A549 treated with GW870086 at 1 μM for 4 hours (cell line): ENCODE data around the gene ACCS. TPM values are rescaled to one million over a fixed set of nuclear protein-coding genes. Genes with fewer than 3 reads are reported as not detected.

Source experiments
- total RNA-seq: library from RNA; stranded (reverse); fragments of 200-300 nt; extraction: Qiagen RNA extraction; gene quantifications from 5 replicates; pipeline ENCODE4 v1.2.3, GENCODE V29; 2022; ENCODE audit warnings: low read depth

The ACCS gene, protein sequence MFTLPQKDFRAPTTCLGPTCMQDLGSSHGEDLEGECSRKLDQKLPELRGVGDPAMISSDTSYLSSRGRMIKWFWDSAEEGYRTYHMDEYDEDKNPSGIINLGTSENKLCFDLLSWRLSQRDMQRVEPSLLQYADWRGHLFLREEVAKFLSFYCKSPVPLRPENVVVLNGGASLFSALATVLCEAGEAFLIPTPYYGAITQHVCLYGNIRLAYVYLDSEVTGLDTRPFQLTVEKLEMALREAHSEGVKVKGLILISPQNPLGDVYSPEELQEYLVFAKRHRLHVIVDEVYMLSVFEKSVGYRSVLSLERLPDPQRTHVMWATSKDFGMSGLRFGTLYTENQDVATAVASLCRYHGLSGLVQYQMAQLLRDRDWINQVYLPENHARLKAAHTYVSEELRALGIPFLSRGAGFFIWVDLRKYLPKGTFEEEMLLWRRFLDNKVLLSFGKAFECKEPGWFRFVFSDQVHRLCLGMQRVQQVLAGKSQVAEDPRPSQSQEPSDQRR
- total RNA-seq = 12.6 to 19.2 TPM (median 16.7 TPM) in 5 replicates

DNA sequence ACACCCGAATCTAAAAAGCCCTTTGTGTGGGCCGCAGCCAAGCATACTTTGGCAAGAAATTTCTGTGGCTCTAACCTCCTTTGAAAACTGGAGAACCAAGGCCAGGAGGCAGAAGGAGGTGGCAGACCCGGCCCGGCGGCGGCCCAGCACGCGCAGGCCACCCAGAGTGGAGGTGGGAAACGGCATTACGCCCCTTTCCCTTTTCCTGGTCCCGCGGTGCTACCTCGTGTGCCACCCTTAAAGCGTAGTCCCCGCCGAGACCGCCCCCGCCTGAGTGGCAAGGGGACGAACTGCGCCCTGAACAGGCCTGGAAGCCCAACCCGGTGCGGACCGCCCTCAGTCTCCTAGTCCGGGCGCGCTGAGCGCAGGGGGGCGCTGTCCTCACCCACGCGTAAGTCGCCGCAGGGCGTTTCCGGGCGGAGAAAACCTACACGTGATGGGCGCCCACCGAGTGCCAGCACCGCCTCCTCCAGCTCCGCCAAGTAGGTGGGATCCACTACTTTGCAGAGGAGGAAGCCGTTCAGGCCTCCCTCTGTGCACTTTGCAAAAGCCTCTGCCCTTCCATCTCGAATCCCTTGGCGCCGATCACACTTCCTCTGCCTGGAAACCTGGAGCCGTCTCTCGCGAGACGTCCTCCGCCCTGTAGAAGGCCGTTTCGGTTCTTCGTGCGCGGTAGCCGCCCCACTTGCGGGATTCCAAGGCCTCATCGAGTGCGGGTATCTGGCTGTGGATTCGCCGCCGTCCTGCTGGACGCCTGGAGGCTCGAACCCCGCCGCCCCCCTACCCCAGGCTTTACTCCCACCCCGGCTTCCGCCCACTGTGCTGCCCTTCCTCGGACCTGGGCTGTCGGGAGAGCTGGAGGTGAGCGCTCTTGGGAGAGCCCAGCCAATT lies at the start of gene ACCS:
Gene ACCS (plus strand): TSS at position 430 of the 891 bp plus-strand sequence. CDS start 1,358 bp downstream, outside the sequence.

DNA sequence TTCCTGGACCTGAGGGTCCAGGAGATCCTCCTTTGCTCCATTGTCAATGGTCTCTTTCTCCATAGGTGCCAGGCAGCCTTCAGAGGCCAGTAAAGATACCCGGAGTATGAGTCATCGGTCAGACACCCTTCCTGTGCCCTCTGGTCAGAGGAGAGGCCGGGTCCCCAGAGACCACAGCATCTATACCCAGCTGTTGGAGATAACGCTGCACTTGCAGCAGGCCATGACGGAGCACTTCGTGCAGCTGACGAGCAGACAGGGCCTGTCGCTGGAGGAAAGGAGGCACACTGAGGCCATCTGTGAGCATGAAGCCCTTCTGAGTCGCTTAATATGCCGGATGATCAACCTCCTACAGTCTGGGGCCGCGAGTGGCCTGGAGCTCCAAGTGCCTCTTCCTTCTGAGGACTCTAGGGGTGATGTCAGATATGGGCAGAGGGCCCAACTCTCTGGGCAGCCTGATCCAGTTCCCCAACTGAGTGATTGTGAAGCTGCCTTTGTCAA lies 18.1 kb upstream of the ACCS start, which contains the start of gene ACCSL:
Gene ACCSL (plus strand): TSS at position 51 of the 501 bp plus-strand sequence. CDS start 56 bp downstream, at position 107.

DNA sequence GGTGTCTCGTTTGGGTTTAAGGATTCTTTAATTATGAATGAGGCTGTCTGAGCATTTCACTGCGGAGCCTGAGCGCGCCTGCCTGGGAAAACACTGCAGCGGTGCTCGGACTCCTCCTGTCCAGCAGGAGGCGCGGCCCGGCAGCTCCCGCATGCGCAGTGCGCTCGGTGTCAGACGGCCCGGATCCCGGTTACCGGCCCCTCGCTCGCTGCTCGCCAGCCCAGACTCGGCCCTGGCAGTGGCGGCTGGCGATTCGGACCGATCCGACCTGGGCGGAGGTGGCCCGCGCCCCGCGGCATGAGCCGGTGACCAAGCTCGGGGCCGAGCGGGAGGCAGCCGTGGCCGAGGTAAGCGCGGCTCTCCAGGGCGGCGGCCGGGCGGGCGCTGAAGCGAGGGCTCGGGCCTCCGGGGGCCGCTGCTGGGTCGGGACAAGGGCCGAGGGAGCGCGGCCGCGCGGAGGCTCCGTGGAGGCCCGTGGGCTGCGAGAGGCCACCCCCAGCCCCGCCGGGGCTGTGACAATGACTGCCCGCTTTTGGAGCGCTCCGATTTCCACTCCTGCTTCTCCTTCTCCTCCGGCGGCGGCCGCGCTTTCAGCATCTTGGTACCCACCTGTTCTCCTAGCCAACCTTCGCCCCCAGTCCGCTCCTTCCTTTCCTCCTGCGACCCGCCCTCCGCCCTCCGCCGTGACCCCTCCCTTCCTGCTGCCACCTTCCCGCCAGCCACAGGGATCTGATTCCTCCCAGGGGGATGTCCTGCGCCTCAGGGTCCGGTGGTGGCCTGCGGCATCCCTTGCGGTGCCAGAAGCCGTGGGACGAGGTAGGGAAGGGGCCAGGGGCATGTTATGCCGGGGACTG lies 29.7 kb downstream of the ACCS start, which contains the start of gene EXT2:
Gene EXT2 (plus strand): TSS at position 173 of the 854 bp plus-strand sequence. CDS start 12,035 bp downstream, outside the sequence.

Other genes starting within 250 kb of the ACCS start
- 25.0 to 30.3 TPM (median 25.9 TPM) in 5 replicates for gene ALKBH3, start 185.4 kb upstream of the ACCS start, total RNA-seq
- 2.0 to 5.7 TPM (median 4.0 TPM) in 5 replicates for gene C11orf96, start 123.6 kb upstream of the ACCS start, total RNA-seq
- gene ACCSL, start 18.3 kb upstream of the ACCS start, total RNA-seq = not detected in 5 replicates
- gene EXT2, start 29.4 kb downstream of the ACCS start, total RNA-seq = 55.5 to 61.2 TPM (median 58.6 TPM) in 5 replicates
- 2.3 to 3.4 TPM (median 2.9 TPM) in 5 replicates for gene ALX4, start 243.9 kb downstream of the ACCS start, total RNA-seq